ENCODE data around the gene OLFML3. TPM values are rescaled to one million over a fixed set of nuclear protein-coding genes. Genes with fewer than 3 reads are reported as not detected.

OLFML3 gene
- total and polyA plus RNA-seq, 2 donors (not counting 3 experiments of a cell fraction or from before 2014, with no cell fraction given) = 3.4 to 3.9 TPM

GRCh38 chr1:113999799-114000198, 20.5 kb downstream of the OLFML3 start:
- H3K9me1 ChIP-seq (replicated peaks; ENCODE audit: control insufficient read depth, extremely low read depth, insufficient read depth, low read length) = no peaks in the 10 kb centered on the region
- FAIRE-seq = no peak
- H3K79me2 ChIP-seq (ENCODE audit: control insufficient read depth, insufficient read depth, low read length) = no peaks in the 10 kb centered on the region
- H3K9ac ChIP-seq (replicated peaks; ENCODE audit: extremely low read depth, insufficient read depth, low read length) = no peak overlapping the region
- no peaks in the 10 kb centered on the region for H3K4me1 ChIP-seq (ENCODE audit: control insufficient read depth, extremely low read depth, insufficient read depth, low read length)
- H2AFZ ChIP-seq (ENCODE audit: low read depth, low read length) = no peak overlapping the region
- H3K9me3 ChIP-seq (replicated peaks; ENCODE audit: control insufficient read depth, insufficient read depth, low read length) = no peaks in the 10 kb centered on the region
- dilution Hi-C loops (cut with MboI; ENCODE audit: extremely low pct_ligation_motif_present, low sequenced_read_pairs) (no loop called here), intact Hi-C loops (cut with micrococcal nuclease) (no loop called here)
- ChIA-PET POLR2A (no interaction called here), CTCF (interaction anchor here (2.0 kb wide), 1 partner anchor 21 kb away, joined by 8 read pairs; no protein-coding TSS in a partner anchor)
- no peak overlapping the region for H3K4me2 ChIP-seq (ENCODE audit: insufficient read depth, low read length)
- H3K4me3 ChIP-seq (replicated peaks in 1 of 3; ENCODE audit: insufficient read depth in 1 of 3, low read depth in 1 of 3, low read length in 3 of 3) = no peak overlapping the region
- no peaks in the 10 kb centered on the region for H3K27me3 ChIP-seq (ENCODE audit: control insufficient read depth in 2 of 2, insufficient read depth in 2 of 2, low read length in 2 of 2)
- DNase-seq (ENCODE audit: low read depth, low spot score) = no peak
- no TSS peak for BruUV-seq (replicated peaks)
- H3K36me3 ChIP-seq (ENCODE audit: control insufficient read depth in 2 of 2, extremely low read depth in 1 of 2, insufficient read depth in 2 of 2, low read length in 2 of 2) = no peaks in the 10 kb centered on the region
- H4K20me1 ChIP-seq (replicated peaks; ENCODE audit: control insufficient read depth, extremely low read depth, insufficient read depth, low read length) = no peaks in the 10 kb centered on the region
- TF ChIP-seq MAX (IDR thresholded peaks at IDR 0.05; ENCODE audit: insufficient read depth, insufficient read length) (no peak), CTCF (IDR thresholded peaks at IDR 0.05; ENCODE audit: extremely low read depth in 1 of 2, insufficient read depth in 1 of 2, low read depth in 1 of 2, low read length in 2 of 2) (no peak), FOS (IDR thresholded peaks at IDR 0.05; ENCODE audit: borderline replicate concordance, insufficient read depth, low read length) (no peak), POLR2AphosphoS5 (IDR thresholded peaks at IDR 0.05; ENCODE audit: insufficient read depth, low read depth, low read length) (no peak), JUN (IDR thresholded peaks at IDR 0.05; ENCODE audit: borderline replicate concordance, insufficient read depth, insufficient read length, low read depth) (no peak), GATA2 (IDR thresholded peaks at IDR 0.05; ENCODE audit: insufficient read depth, insufficient read length, low read depth, low read length) (no peak), EZH2 (IDR thresholded peaks at IDR 0.05; ENCODE audit: borderline replicate concordance, low read depth, low read length, severe bottlenecking) (no peak), MYC (IDR thresholded peaks at IDR 0.05; ENCODE audit: low read depth, low read length) (no peak), POLR2A (IDR thresholded peaks at IDR 0.05; ENCODE audit: low read depth, low read length) (no peak)
- H3K27ac ChIP-seq (ENCODE audit: insufficient read depth, low read depth, low read length) = no peak overlapping the region
